ENCODE measurements around the gene PARD3B. TPM values are rescaled to one million over a fixed set of nuclear protein-coding genes. Genes with fewer than 3 reads are reported as not detected.

Gene PARD3B
- total RNA-seq, 1 donor from 2014 or later = 6.5 TPM

DNA sequence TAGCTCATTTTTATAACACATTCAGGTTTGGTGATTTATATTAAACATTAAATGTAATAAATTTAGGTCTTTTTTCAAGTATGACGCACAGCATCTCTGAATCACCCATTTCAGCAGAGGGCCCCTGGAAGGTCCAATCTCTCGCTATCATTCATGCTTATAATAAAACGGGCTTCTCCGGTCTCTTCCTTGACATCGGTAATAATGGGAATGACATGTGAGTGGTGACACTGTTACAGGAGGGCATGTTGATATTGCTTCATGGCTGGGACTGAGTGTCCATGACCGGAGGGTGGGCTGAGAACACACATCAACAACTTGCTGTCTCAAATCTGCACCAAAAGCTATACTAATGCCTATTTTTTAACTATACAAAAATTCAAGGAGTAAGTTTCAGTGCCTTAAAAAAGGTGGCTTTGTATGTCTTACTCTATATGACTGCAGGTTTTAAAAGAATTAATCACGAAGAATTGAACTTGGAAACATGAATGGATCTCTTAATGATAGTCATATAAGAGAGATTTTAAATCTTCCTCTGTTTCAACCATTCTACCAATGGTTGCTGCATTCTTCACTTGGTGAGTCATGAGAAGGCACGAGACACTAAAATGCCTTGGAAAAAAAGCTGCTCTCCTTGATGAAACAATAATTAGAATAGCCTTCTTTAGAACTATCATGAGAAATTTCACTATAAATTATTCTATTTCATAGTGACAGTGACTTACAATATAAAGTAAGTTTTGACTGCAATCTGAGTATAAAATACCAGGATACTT, 1035.1 kb downstream of the PARD3B start:
- no peak overlapping the region for H3K4me3 ChIP-seq (ENCODE audit: low read depth, low read length)
- TF ChIP-seq, protein P1, sequence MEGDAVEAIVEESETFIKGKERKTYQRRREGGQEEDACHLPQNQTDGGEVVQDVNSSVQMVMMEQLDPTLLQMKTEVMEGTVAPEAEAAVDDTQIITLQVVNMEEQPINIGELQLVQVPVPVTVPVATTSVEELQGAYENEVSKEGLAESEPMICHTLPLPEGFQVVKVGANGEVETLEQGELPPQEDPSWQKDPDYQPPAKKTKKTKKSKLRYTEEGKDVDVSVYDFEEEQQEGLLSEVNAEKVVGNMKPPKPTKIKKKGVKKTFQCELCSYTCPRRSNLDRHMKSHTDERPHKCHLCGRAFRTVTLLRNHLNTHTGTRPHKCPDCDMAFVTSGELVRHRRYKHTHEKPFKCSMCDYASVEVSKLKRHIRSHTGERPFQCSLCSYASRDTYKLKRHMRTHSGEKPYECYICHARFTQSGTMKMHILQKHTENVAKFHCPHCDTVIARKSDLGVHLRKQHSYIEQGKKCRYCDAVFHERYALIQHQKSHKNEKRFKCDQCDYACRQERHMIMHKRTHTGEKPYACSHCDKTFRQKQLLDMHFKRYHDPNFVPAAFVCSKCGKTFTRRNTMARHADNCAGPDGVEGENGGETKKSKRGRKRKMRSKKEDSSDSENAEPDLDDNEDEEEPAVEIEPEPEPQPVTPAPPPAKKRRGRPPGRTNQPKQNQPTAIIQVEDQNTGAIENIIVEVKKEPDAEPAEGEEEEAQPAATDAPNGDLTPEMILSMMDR (IDR thresholded peaks at IDR 0.05; ENCODE audit: insufficient read depth, low read length, poor library complexity, severe bottlenecking) = no peak
- H3K36me3 ChIP-seq (ENCODE audit: control insufficient read depth, insufficient read depth, low read length) = no peaks in the 10 kb centered on the region
- H3K27me3 ChIP-seq (ENCODE audit: control insufficient read depth, insufficient read depth, low read length) = no peaks in the 10 kb centered on the region
- no peak for DNase-seq (ENCODE audit: low read depth)

DNA sequence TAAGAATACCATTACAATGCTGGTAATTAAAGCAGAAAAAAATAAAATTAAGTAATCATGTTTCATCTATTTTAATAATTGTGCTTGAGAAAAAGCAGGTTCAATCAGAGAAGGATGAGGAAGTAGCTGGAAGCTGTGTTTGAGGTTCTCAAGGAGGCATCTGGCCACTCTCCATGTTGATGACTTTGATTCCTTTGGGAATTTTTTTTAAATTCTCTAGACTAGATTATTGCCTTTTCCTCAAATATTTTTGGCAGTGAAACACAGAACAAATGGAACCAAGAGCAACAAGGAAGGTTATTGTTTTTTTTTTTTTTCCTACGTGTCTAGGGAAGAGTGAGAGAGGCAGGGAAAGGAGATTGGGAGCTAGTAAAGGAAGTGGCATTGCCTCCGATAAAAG, 1037.1 kb downstream of the PARD3B start:
- no peak for DNase-seq (ENCODE audit: low read depth)
- Histone ChIP-seq H3K27me3 (ENCODE audit: control insufficient read depth, insufficient read depth, low read length) (no peaks in the 10 kb centered on the region), H3K36me3 (ENCODE audit: control insufficient read depth, insufficient read depth, low read length) (no peaks in the 10 kb centered on the region), H3K4me3 (ENCODE audit: low read depth, low read length) (no peak overlapping the region)
- TF ChIP-seq, protein P1 (IDR thresholded peaks at IDR 0.05; ENCODE audit: insufficient read depth, low read length, poor library complexity, severe bottlenecking) = no peak

DNA sequence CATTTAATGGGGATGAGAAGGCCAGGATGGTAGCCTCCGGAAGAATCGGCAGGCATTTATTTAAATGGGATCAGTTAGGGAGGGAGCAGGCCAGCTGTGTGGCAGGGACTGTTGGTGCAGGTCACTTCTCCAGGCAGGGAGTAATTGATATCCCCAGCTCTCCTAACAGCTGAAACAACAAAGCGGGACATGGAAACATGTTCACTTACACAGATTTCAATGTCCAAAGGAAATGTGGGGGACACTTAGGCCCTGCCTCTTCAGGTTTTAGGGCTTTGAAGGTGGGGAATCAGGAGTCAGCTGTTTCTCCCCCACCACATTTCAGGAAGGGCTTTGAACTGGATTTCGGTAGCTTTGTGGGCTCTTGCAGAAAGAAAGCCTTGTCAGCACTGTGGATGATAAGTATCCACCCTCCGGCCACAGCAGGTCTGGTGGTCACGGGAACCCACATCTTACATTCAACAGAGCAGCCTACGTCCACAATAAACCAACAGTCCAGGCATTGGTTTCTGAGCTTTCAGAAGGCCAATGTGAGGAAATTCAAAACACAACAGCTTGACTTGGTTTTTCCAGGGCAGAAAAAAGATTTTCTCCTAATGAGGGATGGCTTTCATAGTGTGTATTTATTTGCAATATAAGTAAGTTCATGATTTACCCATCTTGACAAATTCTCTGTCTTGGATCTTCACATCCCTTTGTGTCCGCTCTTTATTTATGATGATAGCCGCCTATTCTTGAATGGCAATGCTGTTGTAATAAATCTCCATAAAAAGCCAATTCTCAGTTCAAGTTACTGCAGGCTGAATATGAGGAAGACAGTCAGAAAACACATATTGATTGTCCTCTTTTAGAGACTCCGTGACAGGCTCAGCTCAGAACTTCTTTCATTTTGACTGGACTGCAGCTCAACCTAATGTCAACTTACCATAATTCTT, 1040.4 kb downstream of the PARD3B start:
- DNase-seq (ENCODE audit: low read depth) = no peak
- Histone ChIP-seq H3K27me3 (ENCODE audit: control insufficient read depth, insufficient read depth, low read length) (no peaks in the 10 kb centered on the region), H3K36me3 (ENCODE audit: control insufficient read depth, insufficient read depth, low read length) (no peaks in the 10 kb centered on the region), H3K4me3 (ENCODE audit: low read depth, low read length) (no peak overlapping the region)
- TF ChIP-seq, protein P1 (IDR thresholded peaks at IDR 0.05; ENCODE audit: insufficient read depth, low read length, poor library complexity, severe bottlenecking) = no peak

DNA sequence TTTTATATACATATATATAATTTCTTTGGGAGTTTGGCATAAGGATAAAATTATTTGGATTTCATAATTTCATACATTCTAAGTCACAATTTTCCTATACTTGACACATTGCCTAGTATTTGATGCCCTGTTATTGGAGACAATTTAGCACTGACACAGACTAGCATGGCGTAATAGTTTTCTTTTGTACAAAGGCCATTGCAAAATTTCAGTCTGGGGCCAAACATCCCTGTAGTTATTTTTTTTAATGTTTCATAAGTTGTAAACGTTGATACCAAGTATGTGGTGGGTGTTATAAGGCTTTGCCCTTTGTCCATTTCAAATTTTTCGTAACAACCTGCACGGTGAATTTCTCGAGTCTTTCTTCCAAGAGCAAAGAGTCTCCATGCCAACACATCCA, 1041.4 kb downstream of the PARD3B start:
- Histone ChIP-seq H3K36me3 (ENCODE audit: control insufficient read depth, insufficient read depth, low read length) (no peaks in the 10 kb centered on the region), H3K4me3 (ENCODE audit: low read depth, low read length) (no peak overlapping the region), H3K27me3 (ENCODE audit: control insufficient read depth, insufficient read depth, low read length) (no peaks in the 10 kb centered on the region)
- TF ChIP-seq, protein P1 (IDR thresholded peaks at IDR 0.05; ENCODE audit: insufficient read depth, low read length, poor library complexity, severe bottlenecking) = no peak
- no peak for DNase-seq (ENCODE audit: low read depth)

DNA sequence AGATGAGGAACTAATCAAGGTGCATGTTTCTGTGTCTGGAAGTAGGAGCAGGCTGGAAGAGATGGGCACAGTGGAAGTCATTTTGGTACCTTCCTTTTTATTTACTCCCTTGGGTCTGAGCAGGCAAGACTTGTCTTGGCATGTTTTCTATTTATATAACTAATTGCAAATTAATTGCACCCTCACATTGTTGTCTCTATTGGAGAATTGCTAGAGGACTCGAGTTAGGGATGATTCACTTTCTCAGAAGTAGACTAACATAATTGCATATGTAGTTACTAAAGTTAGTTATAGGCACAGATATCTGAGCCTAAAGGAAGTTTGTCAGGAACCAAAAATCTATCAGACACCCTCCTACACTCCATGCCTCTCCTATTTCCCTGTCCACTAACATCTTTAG, 1044.2 kb downstream of the PARD3B start:
- Histone ChIP-seq H3K27me3 (ENCODE audit: control insufficient read depth, insufficient read depth, low read length) (no peaks in the 10 kb centered on the region), H3K4me3 (ENCODE audit: low read depth, low read length) (no peak overlapping the region), H3K36me3 (ENCODE audit: control insufficient read depth, insufficient read depth, low read length) (no peaks in the 10 kb centered on the region)
- TF ChIP-seq, protein P1 (IDR thresholded peaks at IDR 0.05; ENCODE audit: insufficient read depth, low read length, poor library complexity, severe bottlenecking) = no peak
- no peak for DNase-seq (ENCODE audit: low read depth)

All from kidney epithelial cell (primary cell).